ENCODE data around the gene GORAB. TPM values are rescaled to one million over a fixed set of nuclear protein-coding genes. Genes with fewer than 3 reads are reported as not detected.

GORAB gene
- 10 to 100 TPM in 3 of 4 donors, 1 to 10 TPM in 1; 7.7 to 14.7 (median 12.6) TPM for total RNA-seq

GRCh38 chr1:170531758-170532657, at the start of gene GORAB:
GORAB (plus strand) TSS chr1:170532166; CDS start chr1:170532224, 58 bp downstream.
- TF ChIP-seq CTCF (IDR thresholded peaks at IDR 0.05; ENCODE audit: low read depth): no peak

- TF ChIP-seq CTCF (IDR thresholded peaks at IDR 0.05; ENCODE audit: low read depth): no peak
Observed at GRCh38 chr1:170483051-170483450, 48.9 kb upstream of the GORAB start.

- TF ChIP-seq CTCF (IDR thresholded peaks at IDR 0.05; ENCODE audit: low read depth): no peak
Observed at GRCh38 chr1:170487503-170487902, 44.5 kb upstream of the GORAB start.

- no peak for TF ChIP-seq CTCF (IDR thresholded peaks at IDR 0.05; ENCODE audit: low read depth)
Observed at GRCh38 chr1:170491291-170491690, 40.7 kb upstream of the GORAB start.

GRCh38 chr1:170494369-170494768, 37.6 kb upstream of the GORAB start:
- no peak for TF ChIP-seq CTCF (IDR thresholded peaks at IDR 0.05; ENCODE audit: low read depth)

- TF ChIP-seq CTCF (IDR thresholded peaks at IDR 0.05; ENCODE audit: low read depth): no peak
Observed at GRCh38 chr1:170495006-170495405, 37.0 kb upstream of the GORAB start.

GRCh38 chr1:170498876-170499275, 33.1 kb upstream of the GORAB start:
- TF ChIP-seq CTCF (IDR thresholded peaks at IDR 0.05; ENCODE audit: low read depth): no peak
